Measurements from ENCODE around the gene CACTIN. TPM values are rescaled to one million over a fixed set of nuclear protein-coding genes. Genes with fewer than 3 reads are reported as not detected.

CACTIN gene
- polyA plus RNA-seq, 3 donors from 2014 or later: 1.4 to 18.0 (median 5.6) TPM

DNA sequence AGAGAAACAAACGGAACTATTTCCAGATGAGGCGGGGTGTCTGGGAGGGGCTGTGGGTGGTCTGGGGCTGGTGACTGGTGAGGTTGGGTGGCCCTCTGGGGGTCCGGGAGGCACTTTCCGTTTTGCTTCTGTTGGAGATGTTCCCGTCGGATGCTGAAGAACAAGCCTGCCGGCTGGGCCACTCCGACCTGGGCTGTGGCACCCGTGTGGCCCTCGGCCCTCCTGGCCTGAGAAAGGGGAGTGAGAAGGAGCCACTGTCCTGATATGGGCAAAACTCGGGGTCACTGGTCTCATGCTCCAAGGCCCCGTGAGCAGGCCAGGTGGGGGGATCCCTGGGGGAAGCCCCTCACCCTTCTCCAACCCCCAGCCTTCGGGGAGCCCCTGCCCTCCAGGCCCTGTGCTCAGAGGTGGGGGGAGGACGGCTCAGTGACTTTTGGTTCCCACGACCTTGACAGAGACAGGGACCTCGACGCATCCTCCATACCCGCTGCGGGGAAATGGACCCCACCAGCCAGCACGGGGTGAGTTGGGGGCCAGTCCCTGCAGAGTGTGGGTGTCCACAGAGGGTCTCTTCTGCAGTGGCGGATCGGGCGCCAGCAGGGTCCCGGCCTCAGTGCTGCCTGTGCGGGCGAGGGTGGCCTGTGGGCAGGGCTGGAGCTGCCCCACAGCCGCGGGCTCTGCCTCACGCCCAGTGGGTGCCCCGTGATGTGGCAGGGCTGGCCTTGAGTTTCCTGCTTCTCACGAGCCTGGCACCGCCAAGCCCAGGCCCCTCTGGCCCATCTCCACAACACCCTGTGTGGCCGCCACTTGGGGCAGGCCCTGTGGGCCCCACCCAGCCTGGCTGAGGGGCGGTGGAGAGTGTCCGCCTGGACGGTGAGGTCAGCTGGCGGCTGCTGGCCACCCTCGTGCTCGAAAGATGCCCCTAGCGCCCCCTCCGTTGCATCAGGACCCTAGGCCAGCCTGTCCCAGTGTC lies 15.6 kb downstream of the CACTIN start:
- H3K9me3 Mint-ChIP-seq: no peaks in the 10 kb centered on the region
- no peak overlapping the region for H3K4me3 Mint-ChIP-seq
- H3K27ac Mint-ChIP-seq: no peak overlapping the region
- peaks cover 16 to 22% of the 10 kb centered on the region in 2 donors for H3K4me1 Mint-ChIP-seq
- no peaks in the 10 kb centered on the region for H3K27me3 Mint-ChIP-seq (ENCODE audit: low read depth in 3 of 3)
- H3K36me3 Mint-ChIP-seq: peaks cover 0 to 5% (median 0%) of the 10 kb centered on the region in 3 donors
- DNase-seq: no peak

DNA sequence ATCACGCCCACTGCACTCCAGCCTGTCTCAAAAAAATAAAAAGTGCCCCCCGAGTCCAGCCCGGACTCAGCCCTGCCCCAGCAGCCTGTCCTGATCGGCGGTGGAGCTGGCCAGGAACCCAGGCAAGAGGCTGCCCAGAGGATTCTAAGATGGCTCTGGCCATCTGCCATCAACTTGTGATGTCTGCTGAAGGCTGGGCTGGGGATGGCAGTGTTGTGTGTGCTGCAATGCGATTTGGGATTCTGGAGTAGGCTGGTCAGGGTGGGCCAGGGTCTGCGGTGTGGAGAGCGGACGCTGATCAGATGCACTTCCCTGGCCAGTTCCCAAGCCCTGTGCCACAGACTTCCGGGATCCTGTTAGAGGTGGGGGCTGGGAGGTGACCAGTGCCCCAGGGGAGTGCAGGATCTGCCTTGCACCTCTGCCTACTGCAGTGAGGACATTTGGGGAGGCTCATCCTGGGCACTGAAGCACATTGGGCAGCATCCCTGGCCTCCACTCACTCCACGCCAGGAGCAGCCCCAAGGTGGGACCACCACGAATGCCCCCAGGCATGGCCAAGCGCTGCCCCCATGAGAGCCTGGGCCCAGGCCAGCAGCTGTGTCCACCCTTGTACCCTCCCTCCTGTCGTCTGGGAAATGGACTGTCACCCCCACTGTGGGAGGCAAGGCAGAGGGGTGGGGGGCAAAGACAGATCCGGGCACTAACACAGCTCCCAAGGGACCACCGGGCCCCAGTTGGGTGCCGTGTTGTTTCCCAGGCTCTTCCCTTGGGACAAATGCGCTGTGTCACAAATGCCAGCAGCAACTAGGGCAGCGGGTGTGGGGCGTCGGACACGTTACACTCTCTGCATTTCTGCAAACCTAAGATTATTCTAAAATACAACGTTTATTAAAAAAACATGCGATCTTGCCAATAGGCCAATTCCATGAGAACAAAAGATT lies 16.5 kb downstream of the CACTIN start:
- H3K9me3 Mint-ChIP-seq: no peaks in the 10 kb centered on the region
- peak overlapping the region in 1 of 6 donors; percentile 20 for H3K27ac Mint-ChIP-seq
- no peak overlapping the region for H3K4me3 Mint-ChIP-seq
- peaks cover 16 to 22% of the 10 kb centered on the region in 2 donors for H3K4me1 Mint-ChIP-seq
- H3K27me3 Mint-ChIP-seq (ENCODE audit: low read depth in 3 of 3): no peaks in the 10 kb centered on the region
- peaks cover 0 to 5% (median 0%) of the 10 kb centered on the region in 3 donors for H3K36me3 Mint-ChIP-seq
- DNase-seq: no peak

DNA sequence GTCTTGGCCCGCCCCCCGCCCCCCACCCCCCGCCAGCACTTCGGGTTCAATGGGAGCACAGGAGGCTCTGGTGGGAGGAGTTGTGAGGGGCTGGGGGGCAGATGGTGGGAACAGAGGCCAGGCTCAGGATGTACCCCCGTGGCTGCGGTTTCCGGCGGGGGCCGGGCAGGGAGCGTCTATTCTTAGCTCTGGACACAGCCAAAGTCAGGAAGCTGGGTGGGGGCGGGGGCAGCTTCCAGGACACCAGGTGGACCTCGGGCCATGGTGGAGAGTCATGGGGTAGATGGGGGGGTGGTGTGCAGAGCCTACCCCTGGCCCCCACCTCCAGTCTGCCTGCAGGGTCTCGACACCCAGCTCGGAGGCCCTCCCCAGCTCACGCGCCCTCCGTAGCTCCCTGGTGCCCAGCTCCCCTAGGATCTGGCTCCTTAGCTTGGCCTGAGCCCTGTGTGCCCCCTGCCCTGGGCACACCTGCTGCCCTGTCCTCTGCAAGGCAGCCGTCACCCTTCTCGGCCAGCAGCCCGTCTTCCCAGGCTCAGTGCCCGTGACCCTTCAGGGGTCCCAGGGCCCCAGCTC lies 17.8 kb downstream of the CACTIN start:
- no peak for DNase-seq
- Mint-ChIP-seq H3K36me3 (peaks cover 0 to 5% (median 0%) of the 10 kb centered on the region in 3 donors), H3K4me1 (peaks cover 16 to 22% of the 10 kb centered on the region in 2 donors), H3K27ac (no peak overlapping the region), H3K4me3 (no peak overlapping the region), H3K9me3 (no peaks in the 10 kb centered on the region), H3K27me3 (ENCODE audit: low read depth in 3 of 3) (no peaks in the 10 kb centered on the region)

DNA sequence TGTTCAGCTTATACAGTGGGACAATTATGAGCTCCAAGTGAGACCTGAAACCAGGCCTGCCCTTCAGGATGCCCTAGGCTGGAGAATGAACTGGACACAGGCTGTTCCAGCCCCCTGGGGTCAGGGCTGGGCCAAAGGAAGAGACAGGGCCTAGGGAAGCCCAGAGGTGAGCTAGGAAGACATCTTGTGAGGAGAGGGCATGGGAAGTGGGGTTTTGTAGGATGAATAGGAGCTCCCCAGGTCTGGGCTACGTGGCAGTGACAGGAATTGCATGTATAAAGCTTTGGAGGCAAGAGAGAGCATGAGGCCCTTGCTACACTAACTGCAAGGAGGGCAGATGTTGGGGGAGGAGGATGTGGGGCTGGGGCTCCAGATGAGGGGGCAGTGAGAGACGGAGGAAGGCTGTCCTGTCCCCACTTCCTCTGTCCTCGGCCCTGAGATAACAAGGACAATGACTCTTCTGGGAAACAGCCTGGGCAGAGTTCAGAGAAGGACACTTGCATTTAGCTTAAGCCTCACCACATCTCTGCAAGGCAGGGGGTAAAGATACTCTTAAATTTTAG lies 18.4 kb downstream of the CACTIN start:
- no peaks in the 10 kb centered on the region for H3K27me3 Mint-ChIP-seq (ENCODE audit: low read depth in 3 of 3)
- peaks cover 16 to 22% of the 10 kb centered on the region in 2 donors for H3K4me1 Mint-ChIP-seq
- H3K36me3 Mint-ChIP-seq: peaks cover 0 to 5% (median 0%) of the 10 kb centered on the region in 3 donors
- H3K4me3 Mint-ChIP-seq: peak overlapping the region; percentile 65 to 75 (median 69)
- H3K27ac Mint-ChIP-seq: peak overlapping the region in 4 of 6 donors; percentile 68 to 81 (median 72)
- DNase-seq: no peak
- no peaks in the 10 kb centered on the region for H3K9me3 Mint-ChIP-seq

DNA sequence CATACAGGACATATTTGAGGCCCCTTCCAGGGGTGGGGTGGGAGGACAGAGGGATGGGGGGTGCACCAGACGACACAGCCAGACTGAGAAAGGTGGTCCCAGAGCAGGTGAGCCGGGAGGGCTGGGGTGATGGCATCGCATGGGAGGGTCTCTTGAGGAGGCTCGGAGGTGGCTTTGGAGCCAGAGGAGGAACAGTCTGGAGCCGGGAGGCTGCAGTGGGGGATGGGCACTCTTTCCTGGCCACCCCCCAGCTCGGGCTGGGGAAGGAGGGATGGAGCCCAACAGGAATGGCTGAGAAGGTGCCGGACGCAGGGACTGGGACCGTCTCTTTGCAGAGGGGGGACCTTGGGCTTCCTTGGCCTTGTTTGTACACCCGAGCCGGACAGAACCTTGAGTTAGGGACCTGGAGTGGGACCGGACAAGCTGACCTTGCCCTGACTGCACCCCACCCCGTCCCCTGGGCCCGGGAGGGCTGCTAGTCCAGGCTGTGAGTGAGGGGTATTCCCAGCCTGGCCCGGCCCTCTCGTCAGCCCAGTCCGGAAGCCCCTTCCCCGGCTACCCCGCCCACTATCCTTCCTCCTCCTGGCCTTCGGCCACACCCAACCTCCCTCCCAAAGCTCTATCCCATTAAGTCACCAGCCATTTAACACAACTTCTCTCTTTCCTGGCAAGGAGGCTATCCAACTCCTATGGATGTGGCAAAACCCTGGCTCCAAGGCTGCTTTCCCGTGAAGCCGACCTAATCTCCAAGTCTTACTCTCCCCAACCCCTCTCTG lies 19.1 kb downstream of the CACTIN start:
- H3K36me3 Mint-ChIP-seq: peaks cover 0 to 5% (median 0%) of the 10 kb centered on the region in 3 donors
- H3K9me3 Mint-ChIP-seq: no peaks in the 10 kb centered on the region
- H3K4me3 Mint-ChIP-seq: peak overlapping the region; percentile 65 to 75 (median 69)
- H3K4me1 Mint-ChIP-seq: peaks cover 16 to 22% of the 10 kb centered on the region in 2 donors
- H3K27ac Mint-ChIP-seq: peak overlapping the region in 4 of 6 donors; percentile 68 to 81 (median 72)
- no peaks in the 10 kb centered on the region for H3K27me3 Mint-ChIP-seq (ENCODE audit: low read depth in 3 of 3)
- DNase-seq: no peak

DNA sequence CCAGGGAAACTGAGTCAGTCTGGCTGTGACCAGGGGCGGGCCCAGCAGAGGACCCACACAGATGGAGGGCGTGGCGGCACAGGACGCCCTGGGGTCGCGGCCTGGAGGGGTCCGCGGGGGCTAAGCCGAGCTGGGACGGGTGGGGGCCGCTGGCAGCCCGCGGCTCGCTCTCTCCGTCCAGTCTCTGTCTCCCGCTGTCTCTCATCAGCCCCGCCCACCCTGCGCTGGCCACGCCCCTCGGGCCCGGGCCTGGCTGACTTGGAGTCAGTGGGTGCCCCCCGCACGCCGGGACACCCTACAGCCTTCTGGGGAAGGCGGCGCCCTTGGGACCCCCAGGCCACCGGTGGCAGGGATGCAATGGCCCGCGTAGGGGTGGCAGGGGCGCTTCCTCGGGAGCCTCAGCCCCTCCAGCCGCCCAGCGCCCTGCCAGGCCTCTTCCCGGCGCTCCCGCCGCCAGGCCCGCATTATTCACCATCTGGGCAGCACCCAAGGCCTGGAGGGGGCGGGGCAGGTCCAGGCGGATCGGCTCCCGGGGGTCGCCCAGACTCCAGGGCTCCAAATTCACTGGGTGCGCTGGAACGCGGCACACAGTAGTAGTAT lies 19.8 kb downstream of the CACTIN start, which contains the start of gene TBXA2R:
Gene TBXA2R (minus strand): TSS at position 186 of the 600 bp plus-strand sequence. CDS start 6,241 bp downstream, outside the sequence.
- Mint-ChIP-seq H3K36me3 (peaks cover 0 to under 1% (median 0%) of the 10 kb centered on the region in 3 donors), H3K4me1 (peaks cover 16 to 22% of the 10 kb centered on the region in 2 donors), H3K4me3 (peak within 1 kb of the TSS; percentile 35 to 75 (median 65)), H3K9me3 (no peaks in the 10 kb centered on the region), H3K27ac (peak within 1 kb of the TSS in 2 of 6 donors; percentile 68 to 75), H3K27me3 (ENCODE audit: low read depth in 3 of 3) (no peaks in the 10 kb centered on the region)
- DNase-seq: peak; percentile 54 to 58 (median 57)

DNA sequence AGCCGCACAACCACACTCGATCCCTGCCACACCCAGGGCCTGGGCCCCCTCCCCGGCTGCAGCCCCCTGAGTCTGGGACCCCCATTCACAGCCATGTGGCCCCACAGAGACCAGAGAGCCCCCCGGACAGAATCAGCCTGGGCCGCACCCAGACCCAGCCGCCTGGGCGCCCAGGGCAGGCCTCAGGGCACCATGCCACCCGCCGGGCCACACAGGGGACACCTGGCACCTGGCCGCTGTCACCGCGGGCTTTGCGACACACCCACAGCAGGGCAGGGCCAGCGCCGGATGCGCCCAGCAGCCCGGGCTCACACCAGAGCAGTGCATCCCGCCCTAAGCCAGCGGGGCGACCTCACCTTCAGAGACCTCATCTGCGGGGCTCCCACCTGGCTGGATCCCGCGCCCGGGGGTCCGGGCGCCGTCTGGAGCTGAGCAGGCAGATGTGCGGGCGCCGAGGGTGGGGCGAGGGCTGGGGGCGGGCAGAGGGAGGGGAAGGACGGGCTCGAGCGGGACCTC lies 20.4 kb downstream of the CACTIN start:
- no peaks in the 10 kb centered on the region for H3K9me3 Mint-ChIP-seq
- no peak overlapping the region for H3K27ac Mint-ChIP-seq
- no peaks in the 10 kb centered on the region for H3K36me3 Mint-ChIP-seq
- peaks cover 16 to 22% of the 10 kb centered on the region in 2 donors for H3K4me1 Mint-ChIP-seq
- DNase-seq: peak; percentile 31 to 47 (median 36)
- H3K4me3 Mint-ChIP-seq: peak overlapping the region in 1 of 5 donors; percentile 33
- no peaks in the 10 kb centered on the region for H3K27me3 Mint-ChIP-seq (ENCODE audit: low read depth in 3 of 3)

DNA sequence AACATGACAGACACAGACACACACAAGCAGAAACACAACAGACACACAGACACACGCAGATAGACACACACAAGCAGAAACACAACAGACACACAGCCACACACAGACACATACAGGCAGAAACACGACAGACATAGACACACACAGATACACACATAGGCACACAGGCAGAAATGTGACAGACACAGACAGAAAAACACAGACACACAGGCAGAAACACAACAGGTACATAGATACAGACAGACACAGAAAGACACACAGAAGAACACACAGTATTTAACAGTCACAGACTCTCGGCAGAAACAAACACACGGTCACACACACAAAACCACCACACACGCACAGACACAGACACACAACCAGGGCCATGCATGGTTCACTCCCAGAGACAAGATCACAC lies 20.8 kb downstream of the CACTIN start:
- no peaks in the 10 kb centered on the region for H3K36me3 Mint-ChIP-seq
- peaks cover 16 to 22% of the 10 kb centered on the region in 2 donors for H3K4me1 Mint-ChIP-seq
- no peaks in the 10 kb centered on the region for H3K27me3 Mint-ChIP-seq (ENCODE audit: low read depth in 3 of 3)
- H3K4me3 Mint-ChIP-seq: no peak overlapping the region
- no peaks in the 10 kb centered on the region for H3K9me3 Mint-ChIP-seq
- no peak overlapping the region for H3K27ac Mint-ChIP-seq
- no peak for DNase-seq

DNA sequence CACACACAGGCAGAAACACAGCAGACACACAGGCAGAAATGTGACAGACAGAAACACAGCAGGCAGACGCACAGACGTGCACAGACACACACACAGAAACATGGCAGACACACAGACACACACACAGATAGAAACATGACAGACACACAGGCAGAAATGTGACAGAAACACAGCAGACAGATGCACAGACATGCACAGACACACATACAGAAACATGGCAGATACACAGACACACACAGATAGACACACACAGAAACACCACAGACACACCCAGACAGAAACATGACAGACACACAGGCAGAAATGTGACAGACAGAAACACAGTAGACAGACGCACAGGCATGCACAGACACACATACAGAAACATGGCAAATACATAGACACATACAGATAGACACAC lies 21.2 kb downstream of the CACTIN start:
- H3K27ac Mint-ChIP-seq: no peak overlapping the region
- H3K27me3 Mint-ChIP-seq (ENCODE audit: low read depth in 3 of 3): no peaks in the 10 kb centered on the region
- H3K36me3 Mint-ChIP-seq: no peaks in the 10 kb centered on the region
- no peak overlapping the region for H3K4me3 Mint-ChIP-seq
- H3K9me3 Mint-ChIP-seq: no peaks in the 10 kb centered on the region
- DNase-seq: no peak
- H3K4me1 Mint-ChIP-seq: peaks cover 16 to 21% of the 10 kb centered on the region in 2 donors

DNA sequence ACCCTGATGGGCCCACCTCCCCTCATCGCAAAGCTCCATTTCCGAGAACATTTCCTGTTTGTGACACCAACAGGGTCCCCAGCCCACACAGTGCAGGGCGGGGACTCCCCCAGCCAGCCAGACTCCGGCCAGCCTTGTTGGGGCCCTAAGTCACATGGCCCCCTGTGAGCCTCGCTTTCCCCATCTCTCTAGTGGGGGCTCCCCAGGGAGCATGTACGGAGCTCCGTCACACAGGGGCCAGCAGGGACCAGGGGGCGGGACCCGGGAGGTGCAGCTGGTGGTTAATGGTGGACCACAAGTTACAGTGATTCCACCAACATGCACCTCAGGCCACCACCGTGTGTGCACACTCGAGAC lies 21.6 kb downstream of the CACTIN start:
- DNase-seq: peak; percentile 48 to 53 (median 48)
- H3K9me3 Mint-ChIP-seq: no peaks in the 10 kb centered on the region
- peaks cover 16 to 21% of the 10 kb centered on the region in 2 donors for H3K4me1 Mint-ChIP-seq
- no peak overlapping the region for H3K27ac Mint-ChIP-seq
- no peaks in the 10 kb centered on the region for H3K27me3 Mint-ChIP-seq (ENCODE audit: low read depth in 3 of 3)
- no peak overlapping the region for H3K4me3 Mint-ChIP-seq
- no peaks in the 10 kb centered on the region for H3K36me3 Mint-ChIP-seq

DNA sequence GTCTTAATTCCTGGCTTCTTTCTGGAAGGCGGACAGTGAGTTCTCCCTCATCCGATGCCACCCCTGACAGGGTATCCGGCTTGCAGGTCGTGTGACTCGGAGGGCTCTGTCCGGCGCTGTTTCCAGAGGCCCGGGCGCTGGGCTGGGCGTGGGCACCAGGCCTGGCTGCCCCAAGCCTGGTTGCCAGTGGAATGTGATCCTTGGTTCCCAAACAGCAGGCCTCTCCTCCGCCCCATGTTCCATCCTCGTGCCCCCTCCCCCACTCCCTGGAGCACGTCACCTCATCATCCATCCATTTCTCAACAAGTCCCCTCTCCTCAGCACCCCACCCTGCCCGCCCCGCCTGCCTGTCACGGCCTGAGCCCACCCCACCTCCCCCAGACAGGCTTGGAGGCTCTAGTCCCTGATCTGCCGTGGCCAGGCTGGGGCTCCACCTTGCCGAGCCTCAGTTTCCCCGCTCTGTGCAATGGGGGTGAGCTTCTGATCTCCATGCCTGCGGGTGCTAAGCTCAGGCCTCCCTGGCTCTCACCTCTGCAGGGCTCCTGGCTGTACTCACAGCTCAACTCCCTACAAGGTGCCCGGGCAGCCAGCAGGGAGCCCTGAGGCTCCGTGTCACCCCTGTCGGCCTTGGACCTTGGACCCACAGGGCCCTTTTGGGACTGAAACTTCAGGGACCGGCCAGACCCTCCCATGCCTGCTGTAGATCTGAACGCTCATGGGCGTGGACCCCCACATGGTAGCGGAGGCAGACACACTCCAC lies 22.2 kb downstream of the CACTIN start:
- Mint-ChIP-seq H3K27me3 (ENCODE audit: low read depth in 3 of 3) (no peaks in the 10 kb centered on the region), H3K36me3 (no peaks in the 10 kb centered on the region), H3K4me1 (peaks cover 16 to 18% of the 10 kb centered on the region in 2 donors), H3K27ac (no peak overlapping the region), H3K9me3 (no peaks in the 10 kb centered on the region), H3K4me3 (peak overlapping the region in 1 of 5 donors; percentile 52)
- DNase-seq: no peak
